H1 (cell line): ENCODE measurements around the gene CBR4. TPM values are rescaled to one million over a fixed set of nuclear protein-coding genes. Genes with fewer than 3 reads are reported as not detected.
A peak's percentile ranks its signal among the peaks of the same experiment; 100 is the strongest.

ENCODE experiments used
- CTCF ChIA-PET: fragments of 300-600 bp; sonication (Branson Sonifier 250); formaldehyde crosslinking; loops from one replicate; lab custom pipeline; 2021; ENCODE audit not compliant: partially characterized antibody; lab: Charles Lee
- POLR2A ChIA-PET: fragments of 300-600 bp; sonication (Branson Sonifier 250); formaldehyde crosslinking; loops from one replicate; lab custom pipeline; 2021; ENCODE audit warnings: inconsistent platforms; ENCODE audit not compliant: partially characterized antibody; lab: Charles Lee
- DNase-seq, 2 experiments: peaks; one replicate each; pipeline versions ENCODE4 v3.0.0 to v3.0.0-alpha.2; 2010 to 2022; ENCODE audit warnings: low spot score in 2 of 2, low read depth in 1 of 2, mixed read lengths in 1 of 2
- FAIRE-seq: peaks from 2 replicates; lab custom pipeline; 2011; peaks lifted over from hg19 to GRCh38; lab: Jason Lieb, UNC
- H2AFZ ChIP-seq: 2 replicates; pipeline ENCODE4 v1.8.1; 2012; ENCODE audit warnings: low read length, inconsistent platforms
- H2AK5ac ChIP-seq: 2 replicates; pipeline ENCODE4 v1.6.1; 2013; ENCODE audit warnings: low read depth, low read length
- H2BK120ac ChIP-seq: replicated peaks from 2 replicates; pipeline ENCODE3; 2013; ENCODE audit warnings: low read depth, low read length, inconsistent platforms
- H2BK12ac ChIP-seq: 2 replicates; pipeline ENCODE4 v1.6.1; 2013; ENCODE audit warnings: low read depth, low read length
- H2BK15ac ChIP-seq: 2 replicates; pipeline ENCODE4 v1.6.1; 2013; ENCODE audit warnings: low read length
- H2BK20ac ChIP-seq: 2 replicates; pipeline ENCODE4 v1.6.1; 2013; ENCODE audit warnings: low read length
- H2BK5ac ChIP-seq: 2 replicates; pipeline ENCODE4 v1.6.1; 2013; ENCODE audit warnings: low read depth, low read length
- H3K14ac ChIP-seq: 2 replicates; pipeline ENCODE4 v1.6.1; 2013; ENCODE audit warnings: inconsistent platforms; ENCODE audit not compliant: insufficient read length
- H3K18ac ChIP-seq: 2 replicates; pipeline ENCODE4 v1.6.1; 2013; ENCODE audit warnings: low read length; ENCODE audit errors: extremely low read depth
- H3K23ac ChIP-seq: 2 replicates; pipeline ENCODE4 v1.6.1; 2013; ENCODE audit warnings: inconsistent platforms; ENCODE audit not compliant: insufficient read length
- H3K23me2 ChIP-seq: 2 replicates; pipeline ENCODE4 v1.6.1; 2013; ENCODE audit warnings: low read depth, low read length
- H3K27ac ChIP-seq: 2 replicates; pipeline ENCODE4 v1.6.1; 2011; ENCODE audit warnings: low read depth, low read length, inconsistent platforms
- H3K27me3 ChIP-seq, 4 experiments: replicated peaks in 1 of 4; 1 replicate in 1 of 4; 2 replicates in 3 of 4; pipeline versions ENCODE4 v1.6.1 to v1.8.1; 2011 to 2013; ENCODE audit warnings: low read length in 3 of 4, mild to moderate bottlenecking in 3 of 4, inconsistent platforms in 2 of 4, mixed read lengths in 2 of 4, moderate library complexity in 1 of 4; ENCODE audit not compliant: control insufficient read depth in 3 of 4, insufficient read depth in 3 of 4; ENCODE audit errors: extremely low read depth in 1 of 4
- H3K36me3 ChIP-seq, 4 experiments: 2 replicates each; pipeline versions ENCODE4 v1.6.1 to v1.8.1; 2011 to 2013; ENCODE audit warnings: mild to moderate bottlenecking in 4 of 4, low read length in 3 of 4, moderate library complexity in 2 of 4, control low read depth in 1 of 4, inconsistent platforms in 1 of 4; ENCODE audit not compliant: insufficient read depth in 4 of 4, control insufficient read depth in 2 of 4
- H3K4ac ChIP-seq: replicated peaks from 2 replicates; pipeline ENCODE3; 2013; ENCODE audit warnings: low read length, low read depth, mixed read lengths, inconsistent platforms; ENCODE audit not compliant: insufficient read length
- H3K4me1 ChIP-seq, 4 experiments: replicated peaks in 1 of 4; 1 replicate in 1 of 4; 2 replicates in 3 of 4; pipeline versions ENCODE4 v1.6.1 to v1.8.1; 2011 to 2013; ENCODE audit warnings: low read length in 3 of 4, inconsistent platforms in 2 of 4, mixed read lengths in 1 of 4; ENCODE audit not compliant: insufficient read depth in 4 of 4, control insufficient read depth in 3 of 4
- H3K4me2 ChIP-seq, 2 experiments: 2 replicates each; pipeline versions ENCODE4 v1.6.1 to v1.8.1; 2011 to 2013; ENCODE audit warnings: low read depth in 2 of 2, low read length in 2 of 2, control low read depth in 1 of 2, inconsistent platforms in 1 of 2, mild to moderate bottlenecking in 1 of 2; ENCODE audit not compliant: insufficient read depth in 1 of 2
- H3K4me3 ChIP-seq, 4 experiments: fragments of 200-600, 300-600 bp in 1 of 4; sonication (generic), shearing (Covaris generic), sonication (Bioruptor Twin) in 1 of 4; 2 replicates each; pipeline versions ENCODE4 v1.5.1 to v1.8.1; 2011 to 2016; ENCODE audit warnings: low read length in 4 of 4, low read depth in 3 of 4, control low read depth in 2 of 4, inconsistent platforms in 2 of 4, mild to moderate bottlenecking in 2 of 4, mixed read lengths in 1 of 4, moderate library complexity in 1 of 4; ENCODE audit not compliant: insufficient read depth in 2 of 4; ENCODE audit errors: extremely low read depth in 1 of 4
- H3K56ac ChIP-seq: replicated peaks from 2 replicates; pipeline ENCODE3; 2013; ENCODE audit warnings: low read depth, mild to moderate bottlenecking, mixed read lengths, low read length, inconsistent platforms; ENCODE audit not compliant: insufficient read length
- H3K79me1 ChIP-seq: 2 replicates; pipeline ENCODE4 v1.6.1; 2013; ENCODE audit warnings: low read depth, low read length, control low read depth
- H3K79me2 ChIP-seq, 2 experiments: 2 replicates each; pipeline versions ENCODE4 v1.6.1 to v1.8.1; 2012 to 2013; ENCODE audit warnings: low read length in 2 of 2, mild to moderate bottlenecking in 2 of 2, inconsistent platforms in 1 of 2; ENCODE audit not compliant: insufficient read depth in 2 of 2, control insufficient read depth in 1 of 2
- H3K9ac ChIP-seq, 4 experiments: replicated peaks in 1 of 4; 1 replicate in 1 of 4; 2 replicates in 3 of 4; pipeline versions ENCODE4 v1.6.1 to v1.8.1; 2011 to 2013; ENCODE audit warnings: low read depth in 3 of 4, low read length in 3 of 4, control low read depth in 2 of 4, mild to moderate bottlenecking in 2 of 4, moderate library complexity in 2 of 4, inconsistent platforms in 1 of 4; ENCODE audit errors: extremely low read depth in 1 of 4
- H3K9me3 ChIP-seq, 2 experiments: 2 replicates each; pipeline versions ENCODE4 v1.6.1 to v1.8.1; 2012 to 2013; ENCODE audit warnings: mild to moderate bottlenecking in 2 of 2, moderate library complexity in 2 of 2, control low read depth in 1 of 2, inconsistent platforms in 1 of 2, low read depth in 1 of 2, low read length in 1 of 2, mixed read lengths in 1 of 2; ENCODE audit not compliant: insufficient read depth in 2 of 2
- H4K20me1 ChIP-seq, 2 experiments: replicated peaks in 1 of 2; 2 replicates each; pipeline versions ENCODE3 to v1.8.1; 2011 to 2013; ENCODE audit warnings: inconsistent platforms in 2 of 2, low read length in 2 of 2, mild to moderate bottlenecking in 1 of 2; ENCODE audit not compliant: insufficient read depth in 2 of 2, control insufficient read depth in 1 of 2
- H4K5ac ChIP-seq: 2 replicates; pipeline ENCODE4 v1.6.1; 2013; ENCODE audit warnings: low read length, low read depth, mixed read lengths, inconsistent platforms; ENCODE audit not compliant: insufficient read length
- H4K8ac ChIP-seq: 2 replicates; pipeline ENCODE4 v1.8.0; 2013; ENCODE audit warnings: mild to moderate bottlenecking, moderate library complexity, low read length, inconsistent platforms; ENCODE audit not compliant: insufficient read depth; ENCODE audit errors: extremely low read depth
- H4K91ac ChIP-seq: replicated peaks from 2 replicates; pipeline ENCODE3; 2013; ENCODE audit warnings: low read length, mixed read lengths, inconsistent platforms; ENCODE audit not compliant: insufficient read length
- WGBS, 2 experiments: shearing (Covaris generic) in 1 of 2; methylation state at CpG; one replicate each; pipeline versions ENCODE4 v1.1.6 to v1.1.7; 2013 to 2015; ENCODE audit warnings: low lambda C conversion rate in 2 of 2, mixed read lengths in 2 of 2, inconsistent platforms in 1 of 2, low coverage in 1 of 2, missing lambda C conversion rate in 1 of 2; ENCODE audit not compliant: insufficient replicate concordance in 2 of 2, insufficient coverage in 1 of 2, insufficient read length in 1 of 2; ENCODE audit errors: extremely low coverage in 1 of 2, missing lambda C conversion rate in 1 of 2; 5-methylcytosine and 5-hydroxymethylcytosine counted together
- polyA plus RNA-seq, 7 experiments: library from polyadenylated mRNA; depleted of rRNA in 3 of 7; stranded (reverse) in 5 of 7; unstranded in 2 of 7; fragments of >200 nt in 5 of 7; fragments of 200-250 nt in 2 of 7; gene quantifications; 1 replicate in 5 of 7; 2 replicates in 1 of 7; 4 replicates in 1 of 7; pipeline versions ENCODE4 v1.2.1 to v1.2.3, GENCODE V29; 2011 to 2013; ENCODE audit warnings: missing spikeins in 2 of 7, mixed read lengths in 2 of 7
- total RNA-seq: library from RNA; stranded (reverse); fragmentation: NEBNext Ultra II Directional; extraction: Animal tissue kit (Norgen Biotek cat#: 25700); gene quantifications from 2 replicates; pipeline ENCODE4 v1.2.1, GENCODE V29; 2021

Gene CBR4
- total and polyA plus RNA-seq, 2 of the 8 experiments (the other 6 are each of a cell fraction or from before 2014, with no cell fraction given), result 8.6 to 29.5 TPM

DNA sequence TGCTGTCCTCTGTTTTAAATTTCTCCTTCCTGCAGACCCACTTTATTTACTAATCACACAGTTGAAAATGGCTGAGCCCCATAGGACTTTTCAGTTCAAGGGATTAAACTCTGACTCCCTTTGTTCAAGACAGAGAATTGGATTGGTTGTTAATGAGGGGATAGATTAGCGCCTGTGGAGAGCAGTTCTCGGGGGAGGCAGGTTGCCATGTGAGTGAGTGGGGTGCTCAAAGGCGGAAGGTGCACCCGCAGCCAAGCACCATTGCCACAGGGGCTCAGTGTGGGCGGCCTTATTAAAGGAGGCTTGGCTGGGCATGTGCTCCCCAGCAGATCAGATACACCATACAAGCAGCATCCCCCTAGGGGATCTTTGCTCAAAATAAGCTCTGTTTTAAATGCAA lies 7.9 kb upstream of the CBR4 start:
- H3K79me2 ChIP-seq, result no peaks in the 10 kb centered on the region
- ChIA-PET CTCF (interaction anchor here (1.2 to 2.4 kb wide), 2 partner anchors 7 to 475 kb away, joined by 4 to 8 read pairs; partner anchors contain the start of gene CBR4), POLR2A (no interaction called here)
- H3K79me1 ChIP-seq, result no peaks in the 10 kb centered on the region
- H3K4me2 ChIP-seq, result no peak overlapping the region
- no peaks in the 10 kb centered on the region for H4K20me1 ChIP-seq
- no peak overlapping the region for H3K9ac ChIP-seq
- H3K23me2 ChIP-seq, result no peaks in the 10 kb centered on the region; the same call in 1 of the 2 replicates
- no peak overlapping the region for H3K27ac ChIP-seq
- no peak overlapping the region for H2BK15ac ChIP-seq
- no peak for DNase-seq
- H2BK12ac ChIP-seq, result no peak overlapping the region
- peak overlapping the region; percentile 68 for H2AFZ ChIP-seq
- H4K8ac ChIP-seq, result no peak overlapping the region
- no peak overlapping the region for H3K4ac ChIP-seq
- no peaks in the 10 kb centered on the region for H3K36me3 ChIP-seq
- no peak overlapping the region for H3K4me3 ChIP-seq
- no peak overlapping the region for H3K14ac ChIP-seq
- H3K56ac ChIP-seq, result no peak overlapping the region
- peaks cover 0 to 6% (median 2%) of the 10 kb centered on the region in 4 experiments; a peak in 2 of 7 replicates for H3K4me1 ChIP-seq
- no peaks in the 10 kb centered on the region for H3K27me3 ChIP-seq
- no peak overlapping the region for H3K18ac ChIP-seq
- H3K23ac ChIP-seq, result no peak overlapping the region
- no peak overlapping the region for H2AK5ac ChIP-seq
- H2BK120ac ChIP-seq, result no peak overlapping the region
- no peak overlapping the region for H4K5ac ChIP-seq
- no peak overlapping the region for H2BK5ac ChIP-seq
- no peaks in the 10 kb centered on the region for H3K9me3 ChIP-seq
- H4K91ac ChIP-seq, result no peak overlapping the region
- 61% methylated on average over 5 of the region's 5 CpGs; no CpG with 5 or more reads in 1 of the 2 experiments for WGBS, 2 experiments
- FAIRE-seq, result no peak
- H2BK20ac ChIP-seq, result no peak overlapping the region
